Activated gamma-delta T cell treated with anti-CD3 and anti-CD28 coated beads, Interleukin-2, amount 50 U/mL, for 16 hours (primary cell): ENCODE data around the gene TTC34.

Experiments used
- DNase-seq: peaks from one replicate; pipeline ENCODE4 v3.0.0-alpha.2; 2020; ENCODE audit warnings: low read depth

TTC34 gene

DNA sequence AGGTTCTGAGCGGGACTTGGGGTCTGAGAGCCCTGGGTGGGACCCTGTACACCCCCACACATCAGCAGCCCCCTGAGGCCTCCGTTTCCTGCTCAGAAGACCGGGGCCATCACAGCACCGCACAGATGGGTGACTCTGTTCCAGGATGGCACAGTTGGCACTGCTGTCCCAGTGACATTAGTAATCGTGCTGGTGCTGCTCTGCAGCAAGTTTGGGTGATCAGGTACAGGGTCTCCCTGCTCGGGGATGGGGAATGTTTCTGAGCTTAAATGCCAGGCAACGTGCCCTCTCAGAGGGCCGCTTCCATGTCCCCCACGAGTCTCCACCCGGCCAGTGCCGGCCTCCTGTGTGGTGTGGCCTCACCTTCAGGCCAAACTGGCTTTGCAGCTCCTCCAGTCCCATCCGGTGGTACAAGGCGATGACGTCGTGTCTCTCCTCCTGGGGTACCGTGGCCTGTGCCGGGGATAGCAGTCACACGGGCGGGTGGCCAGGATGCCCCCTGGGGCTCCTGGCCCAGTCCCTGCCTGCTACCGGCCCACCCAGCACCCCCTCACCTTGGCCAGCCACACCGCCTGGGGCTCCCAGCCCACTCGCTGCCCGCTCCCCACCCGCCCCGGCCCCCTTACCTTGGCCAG is 197.9 kb downstream of the TTC34 start:
- DNase-seq, result no peak

DNA sequence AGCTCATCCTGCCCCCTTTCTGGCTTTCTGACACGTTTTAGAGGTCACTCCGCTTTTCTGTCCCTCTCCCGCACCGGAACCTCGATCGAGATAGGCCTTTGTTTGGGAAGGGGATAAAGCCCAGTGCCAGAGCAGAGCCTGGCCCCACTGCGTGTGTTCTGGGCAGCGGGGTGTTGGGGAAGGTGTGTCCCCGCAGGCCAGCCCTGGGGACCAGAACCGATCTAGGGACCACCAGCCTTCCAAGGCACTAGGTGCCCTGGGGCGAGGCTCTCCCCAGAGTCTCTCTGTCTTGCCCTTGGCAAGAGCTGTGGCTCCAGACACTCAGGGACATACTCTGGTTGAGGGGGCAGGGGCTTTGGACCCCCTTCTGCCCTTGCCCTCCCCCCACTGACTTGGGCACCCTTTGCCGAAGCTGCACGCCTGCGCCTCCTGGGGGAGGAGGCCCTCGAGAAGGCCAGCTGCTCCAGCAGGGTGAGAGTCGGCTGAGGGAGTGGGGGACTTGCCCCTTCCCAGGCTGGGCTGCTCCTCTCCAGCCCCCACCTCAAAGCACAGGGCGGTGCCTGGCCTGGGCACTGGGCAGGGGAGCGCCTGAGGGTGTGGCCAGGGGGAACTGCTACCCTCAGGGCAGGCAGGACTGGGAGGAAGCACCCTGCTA is 198.5 kb downstream of the TTC34 start:
- DNase-seq, result no peak

DNA sequence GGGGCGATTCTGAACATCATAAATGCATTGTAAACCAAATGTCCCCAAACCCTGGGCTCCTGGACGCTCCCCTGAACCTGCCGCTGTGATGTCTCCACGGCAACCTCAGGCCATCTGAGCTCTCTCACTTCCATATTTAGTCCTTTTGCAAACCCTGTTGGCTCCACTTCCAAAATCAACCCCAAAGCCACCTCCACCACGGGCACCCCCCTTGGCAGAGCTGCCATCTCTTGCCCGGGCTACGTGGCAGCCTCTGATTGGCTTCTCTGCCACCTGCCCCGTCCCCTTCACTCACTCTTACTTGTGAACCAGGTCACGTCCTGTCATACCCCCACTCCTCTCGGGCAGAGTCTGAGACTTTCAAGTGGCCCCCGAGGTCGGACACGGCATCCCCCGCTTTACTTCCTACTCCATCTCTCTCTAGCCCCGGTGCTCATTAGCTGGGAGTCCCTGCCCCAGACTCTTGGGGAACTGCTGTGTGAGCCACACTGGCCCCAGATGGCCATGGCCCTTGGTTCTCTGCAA is 199.1 kb downstream of the TTC34 start:
- DNase-seq, result no peak

DNA sequence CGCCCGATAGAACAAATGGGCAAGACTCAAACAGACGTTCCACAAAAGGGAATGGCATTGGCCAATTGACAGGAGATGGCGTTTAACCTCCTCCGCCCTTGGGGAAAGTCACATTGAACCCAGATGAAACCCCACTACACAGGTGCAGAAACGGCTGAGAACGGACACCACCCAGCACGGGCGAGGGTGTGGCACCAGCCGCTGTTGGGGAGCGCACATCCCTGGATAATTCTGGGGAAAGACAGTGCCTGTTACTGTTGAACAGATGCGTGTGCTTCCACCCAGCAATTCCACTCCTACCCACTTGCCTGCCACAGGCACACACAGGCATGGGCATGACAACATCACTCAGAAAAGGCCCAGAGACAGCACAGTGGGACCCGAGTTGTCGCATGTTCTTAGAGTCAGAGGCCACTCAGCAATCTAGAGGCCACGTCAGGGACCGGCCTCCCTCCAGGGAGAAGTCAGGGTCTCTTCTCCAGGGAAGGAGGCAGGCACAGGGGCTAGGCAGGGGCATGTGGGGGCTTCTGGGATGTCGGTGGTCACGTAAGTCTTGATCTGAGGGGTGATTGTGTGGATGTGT is 199.7 kb downstream of the TTC34 start:
- DNase-seq, result no peak

DNA sequence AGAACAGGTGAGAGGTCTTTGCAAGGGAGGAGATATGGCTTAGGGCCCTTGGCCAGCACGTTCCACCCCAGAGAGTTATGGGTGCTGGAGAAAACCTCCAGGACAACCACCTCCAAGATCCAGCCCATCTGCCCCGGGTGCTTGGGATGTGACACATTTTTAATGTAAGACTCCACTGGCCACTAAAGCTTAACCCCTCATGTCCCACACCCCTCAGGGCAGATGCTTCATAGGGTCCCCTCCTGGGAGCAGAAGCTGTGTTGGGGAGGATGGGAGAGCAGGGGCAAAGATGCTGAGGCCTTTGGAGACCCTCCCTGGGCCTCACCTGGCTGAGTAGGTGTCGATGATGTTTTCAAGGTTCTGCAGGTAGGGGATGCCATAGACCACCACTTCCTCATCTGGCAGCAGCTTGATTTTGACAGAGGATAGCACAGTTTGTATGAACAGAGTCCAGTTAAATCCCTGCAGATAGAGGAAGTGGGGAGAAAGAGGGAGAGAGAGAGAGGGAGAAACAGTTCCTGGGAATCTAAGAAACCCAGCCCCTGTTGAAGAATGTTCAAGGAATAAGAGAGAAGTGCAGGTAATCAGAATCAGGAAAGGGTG is 203.1 kb downstream of the TTC34 start:
- no peak for DNase-seq

DNA sequence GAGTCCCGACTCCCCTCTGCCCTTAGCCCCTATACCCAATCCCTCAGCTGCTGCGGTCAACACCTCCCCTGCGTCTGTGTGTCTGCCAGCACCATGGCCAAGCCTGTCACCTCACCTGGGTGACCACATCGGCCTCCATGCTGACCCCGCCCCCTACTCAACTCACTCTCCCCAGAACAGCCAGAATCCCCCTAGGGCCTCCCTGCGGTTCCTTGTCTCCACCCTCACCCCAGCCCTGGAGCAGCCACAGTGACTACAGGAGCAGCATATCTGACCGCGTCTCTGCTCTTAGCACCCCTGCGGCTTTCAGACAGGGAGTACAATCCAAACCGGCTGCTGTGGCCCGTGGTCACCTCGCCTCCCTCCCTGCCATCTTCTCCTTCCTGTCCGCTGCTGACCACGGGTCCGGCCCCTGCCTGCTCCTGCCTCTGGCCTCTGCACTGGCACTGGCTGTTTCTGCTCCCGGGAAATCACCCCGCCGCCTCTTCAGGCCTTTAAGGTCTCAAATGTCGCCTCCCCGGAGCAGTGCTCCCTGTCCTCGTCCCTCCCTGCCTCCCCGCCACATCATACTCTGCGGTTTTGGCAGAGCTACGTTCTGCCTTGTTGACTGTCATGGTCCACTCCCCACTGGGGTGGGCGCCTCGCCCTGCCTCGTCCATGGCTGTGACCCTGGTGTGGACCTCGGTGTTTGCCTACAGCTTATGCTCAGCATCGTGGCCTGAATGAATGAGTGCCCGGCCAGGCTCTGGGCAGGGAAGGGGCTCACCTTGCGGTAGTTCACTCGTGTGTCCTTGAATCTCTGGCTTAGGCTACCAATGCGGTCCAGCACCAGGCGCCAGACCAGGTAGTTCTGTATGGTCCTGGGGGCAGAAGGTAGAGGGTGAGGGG is 203.8 kb downstream of the TTC34 start:
- no peak for DNase-seq

DNA sequence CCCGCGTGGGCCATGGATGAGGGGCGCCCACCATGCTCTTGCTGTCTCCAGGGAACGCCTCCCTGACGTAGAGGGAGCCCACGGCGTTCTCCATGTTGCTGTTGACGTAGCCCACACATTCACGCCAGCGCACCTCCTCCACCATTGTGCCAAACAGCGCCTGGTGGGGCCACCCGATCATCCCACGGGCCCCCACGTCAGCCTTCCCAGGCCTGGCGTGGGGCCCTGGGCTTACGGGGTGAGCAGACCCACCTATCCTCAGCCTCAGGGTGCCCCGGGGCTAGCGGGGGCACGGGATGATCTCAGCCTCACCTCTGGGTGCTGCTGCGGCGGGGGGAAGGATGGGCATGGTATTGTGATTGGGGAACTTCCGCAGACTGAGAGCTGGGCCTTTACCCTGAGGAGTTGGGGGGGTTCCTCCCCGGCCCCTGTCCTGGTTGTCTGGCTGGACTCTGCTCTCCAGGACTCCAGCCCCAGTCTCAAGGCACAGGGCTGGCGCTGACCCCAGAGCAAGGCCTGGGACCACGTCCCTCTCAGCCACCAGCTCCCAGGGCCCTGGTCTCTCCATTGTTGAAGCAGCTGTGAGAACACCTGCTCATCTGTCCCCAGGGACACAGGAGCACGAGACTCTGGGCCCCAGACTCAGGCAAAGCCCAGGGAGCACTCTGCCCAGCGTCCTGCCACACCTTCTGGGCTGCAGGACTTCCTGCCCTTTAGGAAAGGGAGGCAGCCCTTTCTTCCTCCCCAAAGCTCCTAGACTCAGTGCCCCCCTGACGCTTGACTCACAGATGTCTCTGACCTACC is 204.8 kb downstream of the TTC34 start:
- no peak for DNase-seq

DNA sequence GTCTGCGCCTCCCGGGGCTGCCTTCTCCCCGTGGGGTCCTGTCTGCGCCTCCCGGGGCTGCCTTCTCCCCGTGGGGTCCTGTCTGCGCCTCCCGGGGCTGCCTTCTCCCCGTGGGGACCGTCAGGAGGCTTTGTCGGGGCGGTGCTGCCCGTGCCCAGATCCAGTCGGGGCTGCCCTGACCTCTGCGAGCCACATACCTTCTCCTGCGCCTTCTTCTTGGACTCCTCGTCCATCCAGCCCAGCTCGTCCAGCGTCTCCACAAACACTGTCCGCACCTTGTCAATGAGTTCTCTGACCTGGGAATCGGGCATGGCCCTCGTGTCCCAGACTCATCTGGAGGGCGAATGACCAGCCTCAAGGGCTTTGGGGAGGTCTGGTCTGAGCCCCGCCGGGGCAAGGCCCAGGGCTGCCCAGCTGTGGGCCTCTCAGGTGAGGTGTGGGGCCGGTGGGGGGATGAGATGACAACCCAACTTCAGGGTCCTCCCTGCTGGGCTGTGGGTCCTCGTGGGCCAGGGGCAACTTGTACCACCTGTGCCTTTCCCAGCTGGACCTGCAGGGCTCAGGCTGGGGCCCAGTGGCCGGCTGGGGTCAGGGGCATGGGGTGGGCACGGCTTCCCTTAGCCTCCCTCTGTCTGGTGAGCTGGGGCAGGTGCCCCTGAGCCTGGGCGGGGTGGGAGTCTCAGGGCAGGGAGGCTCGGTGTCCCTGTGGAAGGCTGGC is 205.5 kb downstream of the TTC34 start:
- no peak for DNase-seq

DNA sequence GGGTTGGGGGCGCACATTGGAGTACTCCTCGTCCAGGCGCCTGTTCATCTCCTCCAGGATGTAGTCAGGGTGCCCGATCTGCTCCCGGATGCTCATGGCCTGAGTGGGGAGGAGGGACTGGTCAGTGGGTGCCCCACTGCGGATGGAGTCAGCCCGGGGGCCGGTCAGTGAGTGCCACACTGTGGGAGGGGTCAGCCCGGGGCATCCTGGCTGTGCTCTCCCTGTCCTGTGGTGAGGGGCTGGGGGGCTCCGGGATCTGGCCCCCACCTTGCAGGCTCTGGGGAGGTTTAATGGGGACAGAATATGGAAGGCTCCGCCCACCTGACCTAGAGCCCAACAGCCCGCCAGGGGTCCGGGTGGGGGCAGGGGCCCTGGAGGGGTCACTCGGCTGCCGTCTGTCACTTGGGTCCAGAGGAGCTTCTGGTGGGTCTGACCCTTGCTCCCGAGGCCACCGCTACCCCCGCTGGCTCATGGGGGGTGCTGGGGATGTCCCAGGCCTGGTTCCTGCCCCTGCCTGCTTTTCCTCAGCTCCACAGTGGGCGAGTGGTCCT is 206.2 kb downstream of the TTC34 start:
- no peak for DNase-seq

DNA sequence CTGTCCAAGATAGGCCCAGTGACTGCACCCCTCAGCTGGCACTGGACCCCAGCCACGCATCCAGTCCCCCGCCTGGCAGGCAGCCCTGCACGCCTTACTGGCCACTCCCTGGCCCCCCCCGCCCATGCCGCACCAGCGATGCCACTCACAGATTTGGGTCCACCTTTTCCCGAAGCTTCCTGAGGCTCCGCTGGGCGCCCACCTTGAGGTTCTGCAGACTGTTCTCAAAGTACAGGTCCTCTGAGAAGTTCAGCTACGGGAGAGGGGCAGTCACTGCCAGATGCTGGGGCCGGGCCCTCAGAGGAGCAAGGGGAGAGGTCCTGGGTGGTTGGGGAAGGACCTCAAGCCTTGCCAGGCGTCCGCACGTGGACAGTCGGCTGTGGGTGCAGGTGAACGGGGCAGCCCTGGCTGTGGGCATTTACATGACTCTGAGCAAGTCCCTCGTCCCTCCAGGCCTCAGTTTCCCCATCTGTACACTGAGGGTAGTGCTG is 206.8 kb downstream of the TTC34 start:
- no peak for DNase-seq

DNA sequence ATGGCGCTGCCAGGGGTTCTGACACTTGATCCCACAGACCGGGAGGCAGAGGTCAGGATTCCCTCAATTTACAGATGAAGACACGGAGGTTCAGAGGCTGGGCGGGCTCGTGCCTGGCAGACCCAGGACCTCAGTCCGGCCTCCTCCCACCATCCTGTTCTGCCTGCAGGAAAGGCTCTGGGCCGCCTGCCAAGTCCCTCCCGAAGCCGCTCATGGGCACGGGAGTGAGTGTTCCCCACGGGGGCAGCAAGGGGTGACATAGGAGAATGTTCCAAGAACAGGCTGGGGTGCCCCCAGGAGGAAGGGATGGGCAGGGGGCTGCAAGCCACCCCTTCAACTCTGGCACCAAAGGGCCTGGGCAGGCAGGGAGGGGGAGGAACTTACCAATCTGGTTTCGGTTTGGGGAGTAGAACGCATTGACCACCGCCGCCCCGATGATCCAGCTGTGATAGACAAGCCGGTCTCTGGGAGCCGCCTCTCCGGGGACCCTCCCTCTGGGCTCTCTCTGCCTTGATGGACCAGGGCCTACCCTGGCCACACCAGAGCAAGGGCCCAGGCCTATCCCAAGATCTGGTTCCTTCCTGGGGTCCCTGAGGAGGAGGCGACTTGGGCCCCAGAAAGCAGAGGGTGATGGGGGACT is 207.4 kb downstream of the TTC34 start:
- no peak for DNase-seq

DNA sequence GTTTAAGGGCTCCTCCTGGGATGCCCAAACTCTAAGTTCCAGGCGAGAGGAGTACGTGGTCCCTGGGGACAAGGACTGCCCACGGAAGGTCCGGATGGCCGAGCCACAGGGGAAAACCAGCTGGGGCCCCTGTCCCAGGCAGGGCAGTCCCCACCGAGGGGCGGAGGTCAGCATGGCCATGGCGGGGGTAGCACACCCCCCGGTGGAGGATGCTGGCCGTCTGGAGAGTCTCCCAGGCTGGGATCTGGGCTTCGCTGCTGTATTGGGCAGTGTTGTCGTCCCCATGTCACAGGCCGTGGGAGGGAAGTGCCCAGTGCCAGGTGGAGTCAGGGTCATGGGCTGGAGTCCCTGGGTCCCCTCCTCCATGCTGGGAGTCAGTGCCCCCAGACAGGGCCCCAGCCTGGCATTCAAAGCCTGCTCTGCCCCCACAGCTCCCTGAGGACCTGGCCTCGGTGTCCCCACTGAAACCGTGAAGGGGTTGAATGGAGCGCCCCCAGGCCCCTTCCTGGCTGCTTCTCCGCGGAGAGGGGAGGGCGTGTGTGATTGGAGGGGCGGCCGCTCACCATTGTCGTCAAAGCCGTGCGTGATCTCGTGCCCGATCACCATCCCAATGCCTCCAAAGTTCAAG is 208.1 kb downstream of the TTC34 start:
- DNase-seq, result no peak

DNA sequence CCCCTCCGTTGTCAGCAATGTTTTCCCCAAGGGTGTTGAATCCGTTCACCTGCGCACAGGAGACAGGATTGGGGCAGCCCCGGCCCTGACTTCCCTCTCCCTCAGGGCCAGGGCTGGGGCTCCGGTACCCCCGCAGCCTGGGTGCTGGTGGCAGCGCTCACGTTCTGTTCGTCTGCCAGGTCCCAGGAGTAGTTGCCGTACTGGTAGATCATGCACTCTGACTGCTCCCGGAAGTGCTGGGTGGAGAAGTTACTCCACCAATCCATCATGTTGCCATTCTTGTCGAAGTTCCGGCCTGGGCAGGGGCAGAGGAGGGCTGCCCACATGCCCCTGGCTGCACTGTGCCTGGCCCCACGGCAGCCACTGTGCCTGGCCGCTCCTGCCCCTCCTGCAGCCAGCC is 208.8 kb downstream of the TTC34 start:
- no peak for DNase-seq

DNA sequence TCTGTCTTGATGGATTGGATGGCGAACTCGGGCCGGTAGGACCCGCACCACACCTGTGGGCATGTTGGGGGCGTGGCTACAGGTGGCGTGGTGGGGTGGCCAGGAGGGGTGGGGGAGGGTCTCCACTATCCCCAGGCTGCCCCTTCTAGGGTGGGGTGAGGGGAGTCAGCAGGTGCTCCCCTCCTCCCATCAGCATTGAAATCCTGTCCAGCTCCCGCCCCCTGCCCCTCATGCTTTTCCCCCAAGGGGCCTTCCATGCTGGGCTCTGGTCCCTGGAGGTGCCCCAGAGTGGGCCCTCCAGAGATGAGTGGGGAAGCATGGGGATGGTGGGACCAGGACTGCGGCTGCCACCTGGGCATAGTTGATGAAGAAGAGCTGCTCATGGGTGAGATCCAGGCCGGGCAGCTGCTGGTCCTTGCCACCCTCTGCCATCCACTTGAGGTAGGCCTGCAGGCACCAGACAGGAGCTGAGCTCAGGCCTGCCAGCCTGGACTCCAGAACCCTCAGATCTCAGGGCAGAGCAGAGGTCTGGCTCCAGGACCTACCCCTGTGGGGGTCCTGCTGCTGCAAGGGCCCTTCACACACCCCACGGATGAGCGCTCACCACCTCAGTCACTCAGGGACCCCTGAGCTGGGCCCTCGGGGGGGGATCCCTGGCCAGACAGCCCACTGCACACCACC is 209.8 kb downstream of the TTC34 start:
- DNase-seq, result no peak

DNA sequence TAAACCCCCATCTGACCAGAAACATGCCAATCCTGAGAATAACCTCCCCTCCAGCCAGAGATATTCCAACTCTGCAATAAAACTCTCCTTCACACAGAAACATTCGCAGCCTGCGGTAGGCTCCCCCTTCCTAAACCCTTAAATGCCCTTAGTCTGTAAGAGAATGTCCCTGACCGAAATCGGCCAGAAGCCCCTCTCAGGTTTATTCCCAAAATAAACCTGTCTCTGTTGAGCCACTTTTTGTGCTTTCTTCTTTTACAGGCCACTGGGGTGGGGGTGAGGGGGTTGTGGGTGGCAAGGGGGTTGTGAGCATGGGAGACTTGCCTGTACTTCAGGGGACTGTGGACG is 210.3 kb downstream of the TTC34 start:
- no peak for DNase-seq

DNA sequence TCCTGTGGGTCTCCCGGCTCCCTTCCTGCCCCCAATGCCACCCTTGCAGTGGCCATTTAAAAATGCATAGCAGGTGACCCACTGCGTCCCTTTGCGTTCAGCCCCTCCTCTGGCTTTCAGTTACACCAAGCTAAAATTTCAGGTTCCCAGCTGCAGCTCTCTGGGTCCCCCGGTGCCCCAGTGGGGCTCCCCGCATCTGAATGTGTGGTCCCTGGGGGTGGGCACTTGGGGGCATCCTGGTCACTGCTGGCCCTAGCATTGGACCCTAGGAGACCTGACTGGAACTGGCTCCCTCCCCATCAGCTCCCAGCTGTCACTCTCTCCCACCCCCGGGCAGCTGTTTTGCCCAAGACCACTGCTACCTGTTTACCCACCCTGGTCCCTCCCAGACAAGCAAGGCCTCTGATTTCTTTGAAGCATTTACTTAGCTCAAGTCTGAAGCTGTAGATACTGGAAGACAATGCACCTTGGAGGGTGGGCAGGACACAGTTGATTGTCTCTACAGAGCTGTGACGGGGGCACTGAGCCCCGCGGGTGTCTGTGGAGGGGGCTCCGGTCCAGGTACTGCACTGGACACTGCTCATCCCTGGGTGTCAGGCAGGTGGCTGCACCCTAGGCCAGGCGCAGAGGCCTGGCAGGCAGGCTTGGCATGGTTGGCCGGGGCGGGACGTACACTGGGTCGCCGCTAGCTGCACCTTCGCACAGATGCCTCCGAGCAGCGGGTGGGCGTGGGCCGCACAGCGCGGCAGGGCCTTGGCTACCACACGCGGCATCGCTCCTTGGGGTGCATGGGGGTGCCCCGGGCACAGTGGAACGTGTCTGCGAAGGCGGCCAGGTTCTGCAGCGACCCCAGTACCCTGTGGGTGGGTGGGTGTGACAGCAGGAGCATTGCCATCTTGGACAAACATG is 211.0 kb downstream of the TTC34 start:
- no peak for DNase-seq

DNA sequence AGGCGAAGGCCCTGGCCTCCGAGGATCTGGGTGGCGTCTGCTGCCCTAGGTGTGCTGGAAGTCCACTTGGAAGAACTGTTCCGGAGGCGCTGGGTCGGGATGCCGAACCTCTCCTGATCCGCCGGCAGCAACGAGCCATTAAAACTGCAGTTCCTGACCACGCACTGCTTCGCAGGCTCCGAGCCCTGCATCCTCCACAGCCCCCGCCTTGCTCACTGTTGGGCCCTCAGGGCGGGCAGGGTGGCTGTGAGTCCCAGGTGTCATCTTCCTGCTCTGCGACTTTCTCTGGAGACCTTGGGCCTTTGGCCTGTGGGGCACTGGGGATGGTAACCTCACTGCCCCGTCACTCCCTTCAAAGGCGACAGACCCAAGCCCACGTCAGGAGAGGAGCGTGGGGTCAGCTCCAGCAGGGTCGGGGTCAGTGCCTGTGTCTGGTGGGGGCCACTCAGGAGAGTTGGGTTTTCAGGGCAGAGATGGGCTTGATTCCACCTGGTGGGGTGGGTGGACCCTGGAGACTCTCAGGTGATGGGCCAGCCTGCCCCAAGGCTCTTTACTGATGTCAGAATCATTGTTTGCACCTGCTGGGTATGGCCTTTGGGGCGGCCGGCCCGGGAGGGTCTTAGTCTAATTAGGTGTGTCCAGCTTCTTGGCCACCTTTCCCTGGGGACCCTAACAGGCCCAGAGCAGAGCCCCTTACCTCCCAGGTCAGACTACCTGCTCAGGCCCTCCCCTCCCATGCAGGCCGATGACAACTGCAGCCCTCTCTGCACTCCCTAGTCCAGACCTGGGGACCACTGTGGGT is 211.9 kb downstream of the TTC34 start:
- no peak for DNase-seq
